Measurements from ENCODE around the gene FAM187B. TPM values are rescaled to one million over a fixed set of nuclear protein-coding genes. Genes with fewer than 3 reads are reported as not detected.

FAM187B gene
- total and polyA plus RNA-seq, 2 donors (not counting 1 experiment from before 2014, with no cell fraction given): 0.25 TPM; not detected in 1

- Histone ChIP-seq H4K20me1 (ENCODE audit: control insufficient read depth, insufficient read depth, low read length, poor library complexity, severe bottlenecking) (peaks cover 5% of the 10 kb centered on the region), H3K4me3 (ENCODE audit: control extremely low read depth in 1 of 5, extremely low read depth in 1 of 5, insufficient read depth in 1 of 5, low read depth in 2 of 5, low read length in 4 of 5) (peak within 1 kb of the TSS; percentile 30 to 93 (median 76)), H3K4me2 (replicated peaks; ENCODE audit: low read depth, low read length, poor library complexity, severe bottlenecking) (peak within 1 kb of the TSS; percentile 97), H3K27me3 (replicated peaks in 1 of 4; ENCODE audit: control extremely low read depth in 1 of 4, control insufficient read depth in 3 of 4, insufficient read depth in 4 of 4, low read length in 3 of 4) (peaks cover 0 to 6% (median 0%) of the 10 kb centered on the region in 4 experiments), H3K27ac (ENCODE audit: low read length in 2 of 2) (peak within 1 kb of the TSS; percentile 77 to 86), H3K79me2 (ENCODE audit: control insufficient read depth, insufficient read depth, low read length) (no peaks in the 10 kb centered on the region), H3K4me1 (ENCODE audit: control insufficient read depth in 2 of 2, insufficient read depth in 2 of 2, low read length in 2 of 2) (peaks cover 13 to 30% of the 10 kb centered on the region in 2 donors), H3K9me3 (ENCODE audit: control extremely low read depth in 1 of 3, control insufficient read depth in 2 of 3, insufficient read depth in 1 of 3, low read length in 2 of 3) (peaks cover 0 to 3% (median 0%) of the 10 kb centered on the region in 3 donors), H3K36me3 (replicated peaks in 1 of 2; ENCODE audit: control extremely low read depth in 1 of 2, control insufficient read depth in 1 of 2, extremely low read depth in 1 of 2, insufficient read depth in 2 of 2, low read length in 1 of 2) (no peaks in the 10 kb centered on the region), H2AFZ (ENCODE audit: insufficient read depth, low read depth, low read length, poor library complexity, severe bottlenecking) (peak within 1 kb of the TSS; percentile 86), H3K9ac (ENCODE audit: low read length) (peak within 1 kb of the TSS; percentile 92)
- H3K4me1 Mint-ChIP-seq: peaks cover 26% of the 10 kb centered on the region
- TF ChIP-seq, protein P1, sequence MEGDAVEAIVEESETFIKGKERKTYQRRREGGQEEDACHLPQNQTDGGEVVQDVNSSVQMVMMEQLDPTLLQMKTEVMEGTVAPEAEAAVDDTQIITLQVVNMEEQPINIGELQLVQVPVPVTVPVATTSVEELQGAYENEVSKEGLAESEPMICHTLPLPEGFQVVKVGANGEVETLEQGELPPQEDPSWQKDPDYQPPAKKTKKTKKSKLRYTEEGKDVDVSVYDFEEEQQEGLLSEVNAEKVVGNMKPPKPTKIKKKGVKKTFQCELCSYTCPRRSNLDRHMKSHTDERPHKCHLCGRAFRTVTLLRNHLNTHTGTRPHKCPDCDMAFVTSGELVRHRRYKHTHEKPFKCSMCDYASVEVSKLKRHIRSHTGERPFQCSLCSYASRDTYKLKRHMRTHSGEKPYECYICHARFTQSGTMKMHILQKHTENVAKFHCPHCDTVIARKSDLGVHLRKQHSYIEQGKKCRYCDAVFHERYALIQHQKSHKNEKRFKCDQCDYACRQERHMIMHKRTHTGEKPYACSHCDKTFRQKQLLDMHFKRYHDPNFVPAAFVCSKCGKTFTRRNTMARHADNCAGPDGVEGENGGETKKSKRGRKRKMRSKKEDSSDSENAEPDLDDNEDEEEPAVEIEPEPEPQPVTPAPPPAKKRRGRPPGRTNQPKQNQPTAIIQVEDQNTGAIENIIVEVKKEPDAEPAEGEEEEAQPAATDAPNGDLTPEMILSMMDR (IDR thresholded peaks at IDR 0.05): no peak
- TF ChIP-seq EZH2 (IDR thresholded peaks at IDR 0.05; ENCODE audit: borderline replicate concordance, insufficient read depth, low read depth, low read length, poor library complexity, severe bottlenecking): no peak
- no peaks in the 10 kb centered on the region for H3K9me3 Mint-ChIP-seq (ENCODE audit: insufficient read depth)
- ChIA-PET POLR2A (no interaction called here), CTCF (no interaction called here)
- peak; percentile 88 for ATAC-seq (ENCODE audit: low read depth)
- H3K27me3 Mint-ChIP-seq: peaks cover 5% of the 10 kb centered on the region
- H3K4me3 Mint-ChIP-seq: peak within 1 kb of the TSS; percentile 89
- peak; percentile 90 for DNase-seq
- under 1% methylated on average over 68 of the region's 69 CpGs for WGBS (ENCODE audit: insufficient coverage)
- H3K27ac Mint-ChIP-seq: peak within 1 kb of the TSS; percentile 98
- intact Hi-C loops (cut with micrococcal nuclease): loop anchor here (1.0 to 2.0 kb wide), 5 partner anchors 20 to 107 kb away; partner anchors contain the start of genes FXYD5 and USF2
These were observed 20.0 kb upstream of the FAM187B start, which contains the start of gene LSR for GRCh38 chr19:35248310-35249145. LSR (plus strand) TSS chr19:35249002; CDS start chr19:35249023, 21 bp downstream.

Data from B cell (primary cell).